ENCODE results near the gene GPX2. TPM values are rescaled to one million over a fixed set of nuclear protein-coding genes. Genes with fewer than 3 reads are reported as not detected.
A peak's percentile ranks its signal among the peaks of the same experiment; 100 is the strongest.

GPX2 gene
- total RNA-seq, 2 donors from 2014 or later, result 489 to 682 TPM

DNA sequence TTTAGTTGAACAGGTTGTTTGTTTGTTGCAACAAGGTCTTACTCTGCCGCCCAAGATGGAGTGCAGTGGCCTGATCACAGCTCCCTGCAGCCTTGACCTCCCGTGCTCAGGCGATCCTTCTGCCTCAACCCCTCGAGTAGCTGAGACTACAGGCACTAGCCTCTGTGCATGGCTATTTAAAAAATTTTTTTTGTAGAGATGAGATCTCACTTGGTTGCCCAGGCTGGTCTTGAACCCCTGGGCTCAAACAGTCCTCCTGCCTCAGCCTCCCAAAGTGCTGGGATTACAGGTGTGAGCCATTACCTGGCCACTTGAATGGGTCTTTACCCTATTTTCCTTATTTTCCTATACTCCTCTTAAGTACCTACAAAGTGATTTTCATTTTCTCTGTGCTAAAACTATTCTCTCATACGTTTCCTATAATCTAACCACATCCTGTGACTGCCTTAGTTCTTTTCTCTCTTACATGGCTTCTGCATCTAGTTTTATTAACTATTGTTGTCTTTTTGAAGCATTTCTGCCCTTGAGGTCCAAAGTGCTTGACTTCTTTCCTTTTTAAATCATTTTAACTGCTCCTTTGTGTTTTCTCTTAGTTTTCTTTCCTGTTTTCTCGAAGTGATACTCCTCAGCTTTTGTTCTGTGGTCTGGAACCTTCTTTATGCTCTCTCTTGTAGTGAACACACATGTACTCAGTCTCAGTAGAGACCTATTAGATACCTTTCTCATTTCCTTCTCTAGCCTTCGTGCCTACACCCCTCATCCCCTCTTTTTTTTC is 14.1 kb downstream of the GPX2 start:
- intact Hi-C loops (cut with DNase I), result no loop called here
- no peak overlapping the region for H3K4me3 ChIP-seq
- peaks cover 9% of the 10 kb centered on the region for H3K4me1 ChIP-seq
- TF ChIP-seq, protein P1, sequence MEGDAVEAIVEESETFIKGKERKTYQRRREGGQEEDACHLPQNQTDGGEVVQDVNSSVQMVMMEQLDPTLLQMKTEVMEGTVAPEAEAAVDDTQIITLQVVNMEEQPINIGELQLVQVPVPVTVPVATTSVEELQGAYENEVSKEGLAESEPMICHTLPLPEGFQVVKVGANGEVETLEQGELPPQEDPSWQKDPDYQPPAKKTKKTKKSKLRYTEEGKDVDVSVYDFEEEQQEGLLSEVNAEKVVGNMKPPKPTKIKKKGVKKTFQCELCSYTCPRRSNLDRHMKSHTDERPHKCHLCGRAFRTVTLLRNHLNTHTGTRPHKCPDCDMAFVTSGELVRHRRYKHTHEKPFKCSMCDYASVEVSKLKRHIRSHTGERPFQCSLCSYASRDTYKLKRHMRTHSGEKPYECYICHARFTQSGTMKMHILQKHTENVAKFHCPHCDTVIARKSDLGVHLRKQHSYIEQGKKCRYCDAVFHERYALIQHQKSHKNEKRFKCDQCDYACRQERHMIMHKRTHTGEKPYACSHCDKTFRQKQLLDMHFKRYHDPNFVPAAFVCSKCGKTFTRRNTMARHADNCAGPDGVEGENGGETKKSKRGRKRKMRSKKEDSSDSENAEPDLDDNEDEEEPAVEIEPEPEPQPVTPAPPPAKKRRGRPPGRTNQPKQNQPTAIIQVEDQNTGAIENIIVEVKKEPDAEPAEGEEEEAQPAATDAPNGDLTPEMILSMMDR (IDR thresholded peaks at IDR 0.05), result no peak
- no peaks in the 10 kb centered on the region for H3K36me3 ChIP-seq
- no peak for DNase-seq
- no peak overlapping the region for H3K9ac ChIP-seq (ENCODE audit: low read depth in 2 of 2, low read length in 2 of 2)
- no peaks in the 10 kb centered on the region for H3K9me3 ChIP-seq
- no peaks in the 10 kb centered on the region for H3K27me3 ChIP-seq
- peak overlapping the region; percentile 23 for H3K27ac ChIP-seq

DNA sequence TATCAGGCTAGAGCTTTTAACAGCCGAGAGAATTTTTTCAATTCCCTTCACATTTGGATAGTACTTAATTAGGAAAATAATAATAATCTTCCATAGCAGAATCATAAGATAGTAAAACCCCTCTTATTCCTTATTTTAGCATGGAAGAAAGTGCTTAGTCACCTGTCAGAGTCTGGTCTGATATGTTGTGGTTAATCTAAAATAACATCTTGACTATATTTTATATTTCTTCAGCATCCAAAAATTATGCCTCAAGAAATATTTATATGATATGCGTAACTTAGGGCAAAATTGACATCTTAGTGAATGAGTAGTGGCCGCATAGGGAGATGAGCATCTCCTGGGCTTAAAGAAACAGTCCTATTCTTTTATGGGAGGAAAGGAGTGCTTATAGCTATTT is 15.5 kb downstream of the GPX2 start:
- Histone ChIP-seq H3K27ac (no peak overlapping the region), H3K27me3 (no peaks in the 10 kb centered on the region), H3K36me3 (no peaks in the 10 kb centered on the region), H3K4me3 (no peak overlapping the region), H3K4me1 (peaks cover 9% of the 10 kb centered on the region), H3K9me3 (no peaks in the 10 kb centered on the region), H3K9ac (ENCODE audit: low read depth in 2 of 2, low read length in 2 of 2) (no peak overlapping the region)
- TF ChIP-seq, protein P1 (IDR thresholded peaks at IDR 0.05), result no peak
- intact Hi-C loops (cut with DNase I), result no loop called here
- no peak for DNase-seq

DNA sequence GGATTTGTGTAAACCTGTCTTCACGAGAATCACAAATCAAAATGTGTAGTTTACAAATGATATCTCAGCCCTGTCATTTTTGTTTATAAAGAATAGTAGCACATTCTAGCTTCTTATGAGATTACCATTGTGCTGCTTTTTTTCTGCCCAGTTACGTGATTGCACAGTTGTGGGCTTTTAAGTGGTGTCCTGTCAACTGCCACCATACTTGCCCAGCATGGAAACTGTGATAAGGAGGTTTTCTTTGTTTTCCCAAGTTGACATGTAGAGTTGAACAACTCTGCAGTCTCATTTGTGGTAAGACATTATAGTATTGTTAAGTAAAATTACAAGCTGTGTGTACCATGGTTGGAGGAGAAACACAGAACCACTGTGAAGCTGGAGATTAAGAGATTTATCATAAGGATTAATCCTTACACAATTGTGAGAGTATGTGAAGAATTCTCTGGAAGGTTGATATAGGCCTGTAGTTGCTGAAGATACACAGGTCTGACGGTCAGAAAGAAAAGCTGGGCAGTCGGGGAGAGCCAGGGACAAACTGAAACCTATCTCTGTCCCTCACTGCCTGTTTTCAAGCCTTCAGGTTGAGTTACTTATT is 16.0 kb downstream of the GPX2 start:
- no peaks in the 10 kb centered on the region for H3K36me3 ChIP-seq
- H3K27me3 ChIP-seq, result no peaks in the 10 kb centered on the region
- no peak for DNase-seq
- H3K9ac ChIP-seq (ENCODE audit: low read depth in 2 of 2, low read length in 2 of 2), result no peak overlapping the region
- no peak overlapping the region for H3K27ac ChIP-seq
- no peak overlapping the region for H3K4me3 ChIP-seq
- H3K9me3 ChIP-seq, result no peaks in the 10 kb centered on the region
- TF ChIP-seq, protein P1 (IDR thresholded peaks at IDR 0.05), result no peak
- peaks cover 9% of the 10 kb centered on the region for H3K4me1 ChIP-seq
- intact Hi-C loops (cut with DNase I), result no loop called here

DNA sequence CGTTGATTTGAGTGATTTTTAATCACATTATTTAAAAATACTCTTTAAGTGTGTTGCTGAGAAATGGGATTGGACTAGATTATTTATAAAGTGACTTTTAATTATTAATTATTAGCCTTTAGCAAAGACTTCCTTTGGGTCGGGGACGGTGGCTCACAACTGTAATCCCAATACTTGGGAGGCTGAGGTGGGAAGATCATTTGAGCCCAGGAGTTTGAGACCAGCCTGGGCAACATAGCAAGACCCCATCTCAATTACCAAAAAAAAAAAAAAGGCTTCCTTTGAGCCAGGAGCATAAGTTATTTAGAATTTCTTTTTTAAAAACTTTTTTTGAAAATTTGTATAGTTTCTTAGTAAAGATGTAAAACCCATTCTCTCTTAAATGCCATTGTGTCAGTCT is 19.5 kb downstream of the GPX2 start:
- no peaks in the 10 kb centered on the region for H3K27me3 ChIP-seq
- H3K9me3 ChIP-seq, result no peaks in the 10 kb centered on the region
- TF ChIP-seq, protein P1 (IDR thresholded peaks at IDR 0.05), result no peak
- intact Hi-C loops (cut with DNase I), result no loop called here
- no peak overlapping the region for H3K27ac ChIP-seq
- H3K4me1 ChIP-seq, result no peaks in the 10 kb centered on the region
- no peak for DNase-seq
- no peaks in the 10 kb centered on the region for H3K36me3 ChIP-seq
- no peak overlapping the region for H3K4me3 ChIP-seq
- H3K9ac ChIP-seq (ENCODE audit: low read depth in 2 of 2, low read length in 2 of 2), result no peak overlapping the region

DNA sequence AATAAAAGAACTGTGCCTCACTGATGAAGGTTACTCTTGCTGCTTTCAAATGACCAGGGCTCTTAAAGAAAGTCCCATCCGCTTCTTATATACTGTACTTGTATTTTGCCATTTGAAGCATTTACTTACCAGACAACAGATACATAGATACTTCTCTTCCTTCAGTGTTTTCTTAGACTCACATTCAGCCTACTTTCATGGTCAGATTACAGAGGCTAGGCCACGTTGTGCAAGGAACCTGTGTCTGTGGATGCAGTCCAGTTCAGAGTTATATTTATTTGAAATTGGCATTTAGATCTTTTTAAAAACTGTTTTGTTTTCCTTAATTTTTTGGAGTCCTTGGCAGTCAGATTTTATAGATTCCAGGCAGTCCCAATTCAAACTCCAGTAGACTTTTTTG is 22.1 kb downstream of the GPX2 start:
- Histone ChIP-seq H3K27me3 (no peaks in the 10 kb centered on the region), H3K36me3 (no peaks in the 10 kb centered on the region), H3K4me1 (peaks cover 3% of the 10 kb centered on the region), H3K9me3 (no peaks in the 10 kb centered on the region), H3K4me3 (no peak overlapping the region), H3K9ac (ENCODE audit: low read depth in 2 of 2, low read length in 2 of 2) (no peak overlapping the region), H3K27ac (no peak overlapping the region)
- intact Hi-C loops (cut with DNase I), result no loop called here
- no peak for DNase-seq
- TF ChIP-seq, protein P1 (IDR thresholded peaks at IDR 0.05), result no peak

Measured in colonic mucosa (tissue), 4 donors.